Ascending aorta (tissue), 2 donors: ENCODE data around the gene PTPRN2. TPM values are rescaled to one million over a fixed set of nuclear protein-coding genes. Genes with fewer than 3 reads are reported as not detected.
A peak's percentile ranks its signal among the peaks of the same experiment; 100 is the strongest.
"Not testable (repeated sequence)": the region's sequence is repeated elsewhere in the genome, so short reads cannot be mapped to it uniquely, and the experiment has no call there.

Source experiments
- DNase-seq, 2 donors: peaks; one replicate each; pipeline ENCODE4 v3.0.0-alpha.2; 2019; ENCODE audit warnings: low spot score in 2 of 2
- H3K27ac ChIP-seq, 2 donors: fragments of 200-600 bp; sonication (generic); one replicate each; pipeline ENCODE4 v1.5.1; 2016 to 2017; ENCODE audit warnings: mild to moderate bottlenecking in 1 of 2
- H3K27me3 ChIP-seq: fragments of 200-600 bp; sonication (generic); one replicate; pipeline ENCODE4 v1.5.1; 2017
- H3K36me3 ChIP-seq, 2 donors: fragments of 200-600 bp; sonication (generic); one replicate each; pipeline ENCODE4 v1.5.1; 2016
- H3K4me1 ChIP-seq, 2 donors: fragments of 200-600 bp; sonication (generic); one replicate each; pipeline ENCODE4 v1.5.1; 2016 to 2017; ENCODE audit warnings: mild to moderate bottlenecking in 1 of 2
- H3K4me3 ChIP-seq, 2 donors: fragments of 200-600 bp; sonication (generic); one replicate each; pipeline ENCODE4 v1.5.1; 2016 to 2017; ENCODE audit warnings: mild to moderate bottlenecking in 1 of 2
- H3K9me3 ChIP-seq, 2 donors: fragments of 200-600 bp; sonication (generic); one replicate each; pipeline ENCODE4 v1.5.1; 2016
- CTCF ChIP-seq, 3 experiments: fragments of 200-600 bp in 2 of 3; fragments of 450-650 bp in 1 of 3; sonication (generic) in 2 of 3; IDR thresholded peaks; one replicate each; pipeline ENCODE4 v1.5.1; 2016 to 2019; ENCODE audit warnings: antibody characterized with exemption in 3 of 3, mild to moderate bottlenecking in 1 of 3, moderate library complexity in 1 of 3
- intact Hi-C: fragments of 100-400 bp; cut with DNase I; formaldehyde crosslinking; loops from one replicate; pipeline ENCODE4 v1.15.1; 2023
- total RNA-seq: library from RNA; depleted of rRNA; stranded (reverse); fragments of >200 nt; gene quantifications from one replicate; pipeline ENCODE4 v1.1.0, GENCODE V29; 2016

PTPRN2 gene
- total RNA-seq, 1 donor from 2014 or later: 7.3 TPM

DNA sequence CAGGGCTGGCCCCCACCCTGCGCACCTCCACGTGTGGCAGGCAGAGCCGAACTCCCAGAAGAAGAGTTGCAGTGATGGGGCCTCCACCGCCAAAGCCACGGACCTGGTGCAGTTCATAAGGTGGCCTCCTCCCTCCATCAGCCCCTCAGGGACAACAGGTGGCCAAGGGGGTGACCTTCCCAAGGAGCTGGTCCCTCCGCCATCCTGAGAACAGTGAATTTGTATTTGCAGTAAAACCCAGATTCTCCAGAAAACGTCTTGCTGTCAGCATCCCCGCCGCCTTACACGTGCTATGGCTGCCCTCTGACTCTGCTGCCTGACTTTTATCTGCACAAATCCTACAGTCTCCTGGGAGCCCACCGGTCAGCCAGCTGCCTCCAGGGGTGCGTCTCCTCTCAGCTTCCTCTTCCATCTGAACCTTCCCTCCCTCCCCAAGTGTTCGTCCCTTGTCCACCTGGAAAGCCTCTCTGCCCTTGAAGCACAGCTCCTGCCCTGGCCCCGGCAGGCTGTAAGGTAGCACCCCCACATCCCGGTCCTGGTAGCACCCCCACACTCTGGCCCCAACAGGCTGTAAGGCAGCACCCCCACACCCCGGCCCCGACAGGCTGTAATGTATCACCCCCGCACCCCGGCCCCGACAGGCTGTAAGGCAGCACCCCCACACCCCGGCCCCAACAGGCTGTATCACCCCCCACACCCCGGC, 311.8 kb downstream of the PTPRN2 start:
- Histone ChIP-seq H3K9me3 (no peaks in the 10 kb centered on the region), H3K27me3 (no peaks in the 10 kb centered on the region), H3K4me1 (no peaks in the 10 kb centered on the region), H3K4me3 (no peak overlapping the region), H3K36me3 (no peaks in the 10 kb centered on the region), H3K27ac (no peak overlapping the region)
- DNase-seq: peak in 1 of 2 donors; percentile 56
- intact Hi-C loops: no loop called here
- no peak for TF ChIP-seq CTCF (IDR thresholded peaks at IDR 0.05)

- peak in 1 of 2 donors; percentile 33 for DNase-seq
Measured at GRCh38 chr7:158274996-158275395, 312.6 kb downstream of the PTPRN2 start.

DNA sequence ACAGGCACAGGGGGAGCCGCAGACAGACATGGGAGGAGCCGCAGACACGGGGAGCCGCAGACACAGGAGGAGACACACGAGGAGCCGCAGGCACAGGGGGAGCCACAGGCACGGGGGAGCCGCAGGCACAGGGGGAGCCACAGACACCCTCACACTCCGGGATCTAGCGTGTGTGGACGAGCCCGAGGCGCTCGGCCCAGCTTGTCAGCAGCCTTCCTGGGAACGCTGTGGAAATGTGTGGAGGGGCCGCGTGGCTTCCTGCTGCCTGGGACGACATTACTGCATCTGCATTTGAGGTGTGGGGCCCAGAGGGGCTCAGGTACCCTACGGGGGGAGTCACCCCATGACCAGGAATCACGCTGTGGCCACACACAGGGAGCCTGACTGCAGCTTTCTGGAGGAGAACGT, 313.2 kb downstream of the PTPRN2 start:
- no peak overlapping the region for H3K27ac ChIP-seq
- H3K4me3 ChIP-seq: no peak overlapping the region
- TF ChIP-seq CTCF (IDR thresholded peaks at IDR 0.05): no peak
- no peaks in the 10 kb centered on the region for H3K9me3 ChIP-seq
- H3K4me1 ChIP-seq: no peaks in the 10 kb centered on the region
- H3K27me3 ChIP-seq: no peaks in the 10 kb centered on the region
- no peaks in the 10 kb centered on the region for H3K36me3 ChIP-seq
- DNase-seq: peak in 1 of 2 donors; percentile 47
- intact Hi-C loops: no loop called here

More at GRCh38 chr7:158274996-158275395, 312.6 kb downstream of the PTPRN2 start:
- no peak overlapping the region for H3K4me3 ChIP-seq
- H3K36me3 ChIP-seq: no peaks in the 10 kb centered on the region
- no peak overlapping the region for H3K27ac ChIP-seq
- H3K27me3 ChIP-seq: no peaks in the 10 kb centered on the region
- H3K4me1 ChIP-seq: no peaks in the 10 kb centered on the region
- TF ChIP-seq CTCF (IDR thresholded peaks at IDR 0.05): no peak
- intact Hi-C loops: no loop called here
- no peaks in the 10 kb centered on the region for H3K9me3 ChIP-seq

- DNase-seq: peak in 1 of 2 donors; percentile 54
- H3K36me3 ChIP-seq, intact Hi-C loops, H3K4me1 ChIP-seq, H3K27ac ChIP-seq, H3K4me3 ChIP-seq, H3K9me3 ChIP-seq, H3K27me3 ChIP-seq: not testable (repeated sequence)
Measured at GRCh38 chr7:158273756-158274342, 313.8 kb downstream of the PTPRN2 start.

DNA sequence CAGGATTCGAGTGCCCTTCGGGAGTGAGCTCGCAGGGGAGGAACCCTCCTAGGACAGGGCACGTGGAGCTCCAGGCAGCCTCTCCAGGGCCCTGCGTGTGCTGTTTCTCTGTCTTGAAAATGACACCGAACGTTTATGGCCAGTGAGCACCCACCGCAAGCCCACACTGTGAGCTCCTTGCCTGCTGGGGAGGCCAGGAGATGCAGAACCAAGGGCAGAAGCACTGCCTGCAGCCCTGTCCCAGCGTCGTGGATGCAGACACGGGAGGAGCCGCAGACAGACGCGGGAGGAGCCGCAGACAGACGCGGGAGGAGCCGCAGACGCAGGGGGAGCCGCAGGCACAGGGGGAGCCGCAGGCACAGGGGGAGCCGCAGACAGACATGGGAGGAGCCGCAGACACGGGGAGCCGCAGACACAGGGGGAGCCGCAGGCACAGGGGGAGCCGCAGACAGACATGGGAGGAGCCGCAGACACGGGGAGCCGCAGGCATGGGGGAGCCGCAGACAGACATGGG, 314.4 kb downstream of the PTPRN2 start:
- no peaks in the 10 kb centered on the region for H3K36me3 ChIP-seq
- DNase-seq: no peak
- intact Hi-C loops: no loop called here
- no peak overlapping the region for H3K27ac ChIP-seq
- H3K27me3 ChIP-seq: no peaks in the 10 kb centered on the region
- no peaks in the 10 kb centered on the region for H3K4me1 ChIP-seq
- TF ChIP-seq CTCF (IDR thresholded peaks at IDR 0.05): no peak
- H3K9me3 ChIP-seq: no peaks in the 10 kb centered on the region
- H3K4me3 ChIP-seq: no peak overlapping the region

- TF ChIP-seq CTCF (IDR thresholded peaks at IDR 0.05): no peak
- intact Hi-C loops: no loop called here
- no peak for DNase-seq
Measured at GRCh38 chr7:158272509-158273137, 315.0 kb downstream of the PTPRN2 start.

More at GRCh38 chr7:158272509-158273137, 315.0 kb downstream of the PTPRN2 start:
- Histone ChIP-seq H3K9me3 (no peaks in the 10 kb centered on the region), H3K36me3 (no peaks in the 10 kb centered on the region), H3K4me1 (no peaks in the 10 kb centered on the region), H3K27ac (no peak overlapping the region), H3K4me3 (no peak overlapping the region), H3K27me3 (no peaks in the 10 kb centered on the region)
